GM12878 (cell line): ENCODE measurements around the gene MTMR10. TPM values are rescaled to one million over a fixed set of nuclear protein-coding genes. Genes with fewer than 3 reads are reported as not detected.

Source experiments
- ATAC-seq: fragments of 200-7000 bp; cut with Tn5 transposase; 3 replicates; pipeline ENCODE4 v1.9.1; 2020; ENCODE audit warnings: mild to moderate bottlenecking, moderate library complexity
- BruUV-seq: library from RNA; stranded (reverse); fragments of 400-500 nt; replicated peaks from 2 replicates; lab custom pipeline; 2021; lab: Mats Ljungman, UMichigan
- CTCF ChIA-PET: fragments of 300-600 bp; sonication (Branson Sonifier 250); formaldehyde crosslinking; extraction: SDS; loops from one replicate; lab custom pipeline; 2021; ENCODE audit warnings: inconsistent platforms; lab: Yijun Ruan, JAX
- POLR2A ChIA-PET: fragments of 350-600 bp; formaldehyde crosslinking; extraction: SDS; loops from one replicate; lab custom pipeline; 2021; ENCODE audit warnings: inconsistent platforms; lab: Charles Lee
- RAD21 ChIA-PET: fragments of 300-600 bp; sonication (Branson Sonifier 250); formaldehyde crosslinking; loops from one replicate; lab custom pipeline; 2023; ENCODE audit warnings: antibody characterized with exemption; ENCODE audit not compliant: unreplicated experiment; lab: Charles Lee
- SMC1A ChIA-PET: fragments of 300-600 bp; sonication (Branson Sonifier 250); formaldehyde crosslinking; loops from one replicate; lab custom pipeline; 2023; ENCODE audit not compliant: unreplicated experiment, uncharacterized antibody; lab: Charles Lee
- DNase-seq: peaks from one replicate; pipeline ENCODE4 v3.0.0-alpha.2; 2011; ENCODE audit warnings: low read depth, low spot score
- FAIRE-seq: peaks from 3 replicates; lab custom pipeline; 2011; peaks lifted over from hg19 to GRCh38; lab: Jason Lieb, UNC
- H2AFZ ChIP-seq: 2 replicates; pipeline ENCODE4 v1.6.0; 2011; ENCODE audit warnings: low read depth, low read length, control low read depth; ENCODE audit not compliant: control insufficient read depth
- H3K27ac ChIP-seq: 2 replicates; pipeline ENCODE4 v1.5.1; 2011; ENCODE audit warnings: control low read depth; ENCODE audit not compliant: control insufficient read depth, insufficient read depth
- H3K27me3 ChIP-seq, 2 experiments: replicated peaks in 1 of 2; 2 replicates each; pipeline versions ENCODE4 v1.6.0 to v1.6.1; 2011; ENCODE audit warnings: low read length in 1 of 2; ENCODE audit not compliant: control insufficient read depth in 2 of 2, insufficient read depth in 2 of 2
- H3K36me3 ChIP-seq, 2 experiments: 2 replicates each; pipeline ENCODE4 v1.5.1; 2011; ENCODE audit warnings: low read length in 1 of 2; ENCODE audit not compliant: control insufficient read depth in 2 of 2, insufficient read depth in 2 of 2
- H3K4me1 ChIP-seq: 2 replicates; pipeline ENCODE4 v1.6.1; 2011; ENCODE audit warnings: mild to moderate bottlenecking, low read length, moderate library complexity, mixed read lengths; ENCODE audit not compliant: control insufficient read depth, insufficient read depth
- H3K4me2 ChIP-seq: 2 replicates; pipeline ENCODE4 v1.6.0; 2011; ENCODE audit warnings: control low read depth; ENCODE audit not compliant: control insufficient read depth, insufficient read depth
- H3K4me3 ChIP-seq: fragments of 200-600 bp; sonication (generic); 2 replicates; pipeline ENCODE4 v1.5.1; 2016
- H3K79me2 ChIP-seq: 2 replicates; pipeline ENCODE4 v1.6.0; 2011; ENCODE audit warnings: low read length; ENCODE audit not compliant: control insufficient read depth, insufficient read depth
- H3K9ac ChIP-seq: 2 replicates; pipeline ENCODE4 v1.8.0; 2011; ENCODE audit warnings: low read length, control low read depth, mixed read lengths; ENCODE audit not compliant: control insufficient read depth, insufficient read depth
- H3K9me3 ChIP-seq: replicated peaks from 3 replicates; pipeline ENCODE4 v1.5.1; 2011; ENCODE audit warnings: mild to moderate bottlenecking, low read length; ENCODE audit not compliant: control insufficient read depth, insufficient read depth
- H4K20me1 ChIP-seq: 2 replicates; pipeline ENCODE4 v1.6.0; 2011; ENCODE audit not compliant: control insufficient read depth, insufficient read depth
- CEBPZ ChIP-seq: fragments of 150-350 bp; IDR thresholded peaks from 2 replicates; pipeline ENCODE4 v1.6.1; 2016; ENCODE audit warnings: low read depth, low read length
- CTCF ChIP-seq, 3 experiments: IDR thresholded peaks in 2 of 3; conservative IDR thresholded peaks in 1 of 3; 2 replicates each; pipeline ENCODE4 v1.5.1; 2011; ENCODE audit warnings: low read depth in 3 of 3, low read length in 3 of 3, mild to moderate bottlenecking in 3 of 3, control low read depth in 2 of 3, moderate library complexity in 2 of 3, inconsistent platforms in 1 of 3, mixed read lengths in 1 of 3; ENCODE audit not compliant: control insufficient read depth in 2 of 3, insufficient read depth in 1 of 3; ENCODE audit errors: extremely low read depth in 1 of 3
- FOS ChIP-seq: IDR thresholded peaks from 3 replicates; pipeline ENCODE4 v1.6.1; 2011; ENCODE audit warnings: borderline replicate concordance; ENCODE audit not compliant: insufficient read length; ENCODE audit errors: extremely low read depth
- IKZF1 ChIP-seq: fragments of 450-650 bp; conservative IDR thresholded peaks from 2 replicates; pipeline ENCODE4 v1.6.1; 2017; ENCODE audit warnings: antibody characterized with exemption, mild to moderate bottlenecking
- IRF4 ChIP-seq: IDR thresholded peaks from 2 replicates; pipeline ENCODE4 v1.6.1; 2011; ENCODE audit warnings: low read depth, low read length
- PAX5 ChIP-seq: IDR thresholded peaks from 2 replicates; pipeline ENCODE4 v1.6.1; 2011; ENCODE audit warnings: low read depth, low read length, borderline replicate concordance
- RELB ChIP-seq: fragments of 450-650 bp; IDR thresholded peaks from 2 replicates; pipeline ENCODE4 v1.6.1; 2017; ENCODE audit warnings: low read depth, mild to moderate bottlenecking, moderate library complexity
- TBL1XR1 ChIP-seq: IDR thresholded peaks from 2 replicates; pipeline ENCODE4 v1.6.1; 2012; ENCODE audit warnings: low read depth, low read length, improper control_type of control experiment
- TCF7 ChIP-seq: IDR thresholded peaks from 2 replicates; pipeline ENCODE4 v1.6.1; 2014; ENCODE audit warnings: antibody characterized with exemption, borderline replicate concordance
- ZNF24 ChIP-seq: fragments of 450-650 bp; IDR thresholded peaks from 2 replicates; pipeline ENCODE4 v1.6.1; 2017; ENCODE audit warnings: antibody characterized with exemption, mild to moderate bottlenecking
- WGBS: methylation state at CpG from one replicate; pipeline ENCODE4 v1.1.6; 2016; ENCODE audit warnings: low lambda C conversion rate; ENCODE audit not compliant: insufficient replicate concordance, insufficient coverage; ENCODE audit errors: missing lambda C conversion rate; 5-methylcytosine and 5-hydroxymethylcytosine counted together
- in situ Hi-C: fragments of 300-500 bp; cut with MboI; formaldehyde crosslinking; loops from 9 replicates; pipeline ENCODE4 v1.14.3; 2018; ENCODE audit warnings: mixed read lengths
- intact Hi-C: fragments of 100-400 bp; cut with micrococcal nuclease; formaldehyde crosslinking; loops from one replicate; pipeline ENCODE4 v1.14.2; 2022; ENCODE audit not compliant: unreplicated experiment
- polyA plus RNA-seq, 11 experiments: library from polyadenylated mRNA; depleted of rRNA in 4 of 11; unstranded in 6 of 11; stranded (reverse) in 5 of 11; fragments of >200 nt; fragmentation: Nextera tagmentation in 4 of 11; fragmentation: Illumina TruSeq in 1 of 11; extraction: Ambion mirVana in 4 of 11; extraction: Trizol in 1 of 11; gene quantifications; 1 replicate in 1 of 11; 2 replicates in 10 of 11; pipeline versions ENCODE4 v1.2.1 to v1.2.3, GENCODE V29; 2011 to 2016; ENCODE audit warnings: inconsistent platforms in 2 of 11, missing spikeins in 2 of 11, low read depth in 1 of 11
- total RNA-seq, 4 experiments: library from RNA; depleted of rRNA in 3 of 4; stranded (reverse); fragments of >200 nt in 3 of 4; fragmentation: Illumina TruSeq in 1 of 4; extraction: Trizol in 1 of 4; gene quantifications; 2 replicates each; pipeline versions ENCODE4 v1.2.1 to v1.2.3, GENCODE V29; 2013 to 2021

Gene MTMR10
- total and polyA plus RNA-seq, 10 of the 15 experiments (the other 5 are each of a cell fraction or from before 2014, with no cell fraction given): 1.9 to 13.6 (median 8.9) TPM

- no peak for TF ChIP-seq IRF4
- TF ChIP-seq RELB: no peak
- TF ChIP-seq PAX5: no peak
- no peak for TF ChIP-seq TBL1XR1
- no peak for TF ChIP-seq TCF7
- TF ChIP-seq ZNF24: no peak
- no peak for TF ChIP-seq CTCF (IDR thresholded peaks at IDR 0.05 in 2 of 3, conservative IDR thresholded peaks at IDR 0.05 in 1 of 3; ENCODE audit: control insufficient read depth in 2 of 3, extremely low read depth in 1 of 3, insufficient read depth in 1 of 3, low read depth in 3 of 3, low read length in 3 of 3)
- no peak for TF ChIP-seq IKZF1
- no peak for TF ChIP-seq FOS
- TF ChIP-seq CEBPZ: no peak
- no peak overlapping the region for H3K4me3 ChIP-seq
- ChIA-PET RAD21 (interaction anchor here (1.2 kb wide), 1 partner anchor 11 kb away, joined by 3 read pairs; no protein-coding TSS in a partner anchor), SMC1A (interaction anchor here (1.0 to 4.7 kb wide), 4 partner anchors 12 to 157 kb away, joined by 3 to 40 read pairs (median 5); no protein-coding TSS in a partner anchor), POLR2A (interaction anchor here (0.5 kb wide), 1 partner anchor 52 kb away, joined by 3 read pairs; no protein-coding TSS in a partner anchor), CTCF (no interaction called here)
- peaks cover 20% of the 10 kb centered on the region for H3K4me1 ChIP-seq
- FAIRE-seq: no peak
- H3K9me3 ChIP-seq: no peaks in the 10 kb centered on the region; the same call in 2 of the 3 replicates
- H3K9ac ChIP-seq: no peak overlapping the region
- no peaks in the 10 kb centered on the region for H3K79me2 ChIP-seq
- H3K36me3 ChIP-seq: no peaks in the 10 kb centered on the region
- intact Hi-C loops: no loop called here
- no peaks in the 10 kb centered on the region for H3K27me3 ChIP-seq
- no peak overlapping the region for H2AFZ ChIP-seq
- DNase-seq: no peak
- BruUV-seq: no TSS peak
- in situ Hi-C loops: no loop called here
- WGBS: 44% methylated on average over 3 of the region's 3 CpGs
- ATAC-seq: no peak
- H3K4me2 ChIP-seq: no peak overlapping the region; the same call in 1 of the 2 replicates
- H3K27ac ChIP-seq: no peak overlapping the region
- no peaks in the 10 kb centered on the region for H4K20me1 ChIP-seq
These were observed 25.1 kb upstream of the MTMR10 start for GRCh38 chr15:31016446-31016915.
